Lower leg skin (tissue), 3 donors: ENCODE data around the gene GZF1.

Source experiments
- POLR2A ChIP-seq, 2 donors: fragments of 450-650 bp; IDR thresholded peaks; one replicate each; pipeline ENCODE4 v1.6.1; 2016 to 2017; ENCODE audit warnings: antibody characterized with exemption in 2 of 2, mild to moderate bottlenecking in 1 of 2, moderate library complexity in 1 of 2
- TF ChIP-seq, protein P1 (sequence below), 3 donors: fragments of 450-650 bp; IDR thresholded peaks; one replicate each; pipeline ENCODE4 v1.5.1; 2016; ENCODE audit warnings: antibody characterized with exemption in 3 of 3, mild to moderate bottlenecking in 3 of 3, moderate library complexity in 2 of 3

DNA sequence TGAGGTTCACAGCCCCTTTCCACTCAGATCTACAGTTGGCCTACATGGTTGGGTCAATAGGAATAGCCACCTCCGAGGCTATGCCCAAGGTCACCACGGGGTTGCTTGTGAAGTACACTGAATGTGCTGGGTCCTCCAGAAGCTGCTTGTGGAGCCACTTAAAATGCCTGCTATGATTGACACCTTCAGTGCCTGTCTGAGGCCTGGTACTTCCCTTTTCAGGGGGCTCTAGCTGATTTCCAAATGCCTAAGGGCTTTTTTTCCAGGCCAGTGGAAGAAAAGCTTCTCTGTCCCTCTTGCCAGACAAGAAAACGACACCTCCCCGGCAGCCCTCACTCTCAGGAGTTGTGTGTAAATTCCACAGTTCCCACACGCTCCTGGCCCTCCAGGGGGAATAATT lies 17.6 kb upstream of the GZF1 start:
- TF ChIP-seq, protein P1, sequence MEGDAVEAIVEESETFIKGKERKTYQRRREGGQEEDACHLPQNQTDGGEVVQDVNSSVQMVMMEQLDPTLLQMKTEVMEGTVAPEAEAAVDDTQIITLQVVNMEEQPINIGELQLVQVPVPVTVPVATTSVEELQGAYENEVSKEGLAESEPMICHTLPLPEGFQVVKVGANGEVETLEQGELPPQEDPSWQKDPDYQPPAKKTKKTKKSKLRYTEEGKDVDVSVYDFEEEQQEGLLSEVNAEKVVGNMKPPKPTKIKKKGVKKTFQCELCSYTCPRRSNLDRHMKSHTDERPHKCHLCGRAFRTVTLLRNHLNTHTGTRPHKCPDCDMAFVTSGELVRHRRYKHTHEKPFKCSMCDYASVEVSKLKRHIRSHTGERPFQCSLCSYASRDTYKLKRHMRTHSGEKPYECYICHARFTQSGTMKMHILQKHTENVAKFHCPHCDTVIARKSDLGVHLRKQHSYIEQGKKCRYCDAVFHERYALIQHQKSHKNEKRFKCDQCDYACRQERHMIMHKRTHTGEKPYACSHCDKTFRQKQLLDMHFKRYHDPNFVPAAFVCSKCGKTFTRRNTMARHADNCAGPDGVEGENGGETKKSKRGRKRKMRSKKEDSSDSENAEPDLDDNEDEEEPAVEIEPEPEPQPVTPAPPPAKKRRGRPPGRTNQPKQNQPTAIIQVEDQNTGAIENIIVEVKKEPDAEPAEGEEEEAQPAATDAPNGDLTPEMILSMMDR (IDR thresholded peaks at IDR 0.05) = no peak
- no peak for TF ChIP-seq POLR2A (IDR thresholded peaks at IDR 0.05)
